ENCODE data around the gene RASAL2. TPM values are rescaled to one million over a fixed set of nuclear protein-coding genes. Genes with fewer than 3 reads are reported as not detected.
A peak's percentile ranks its signal among the peaks of the same experiment; 100 is the strongest.

Gene RASAL2
- total RNA-seq, 1 donor from 2014 or later, result 7.7 TPM

- no peak for TF ChIP-seq CTCF (conservative IDR thresholded peaks at IDR 0.05; ENCODE audit: low read depth, low read length)
- no peak for DNase-seq (ENCODE audit: low read depth)
- no peak overlapping the region for H3K4me3 ChIP-seq (ENCODE audit: low read depth, low read length)
Measured at GRCh38 chr1:178330848-178331497, 237.1 kb downstream of the RASAL2 start.

- no peak for DNase-seq (ENCODE audit: low read depth)
- no peak for TF ChIP-seq CTCF (conservative IDR thresholded peaks at IDR 0.05; ENCODE audit: low read depth, low read length)
Measured at GRCh38 chr1:178335426-178335825, 241.5 kb downstream of the RASAL2 start.

GRCh38 chr1:178337091-178337706 lies 243.3 kb downstream of the RASAL2 start:
- no peak overlapping the region for H3K4me3 ChIP-seq (ENCODE audit: low read depth, low read length)
- no peak for DNase-seq (ENCODE audit: low read depth)
- TF ChIP-seq CTCF (conservative IDR thresholded peaks at IDR 0.05; ENCODE audit: low read depth, low read length), result no peak

More at GRCh38 chr1:178335426-178335825, 241.5 kb downstream of the RASAL2 start:
- no peak overlapping the region for H3K4me3 ChIP-seq (ENCODE audit: low read depth, low read length)

GRCh38 chr1:178339834-178340233 lies 245.9 kb downstream of the RASAL2 start:
- no peak overlapping the region for H3K4me3 ChIP-seq (ENCODE audit: low read depth, low read length)
- TF ChIP-seq CTCF (conservative IDR thresholded peaks at IDR 0.05; ENCODE audit: low read depth, low read length), result no peak
- DNase-seq (ENCODE audit: low read depth), result no peak

- peak overlapping the region; percentile 39 for H3K4me3 ChIP-seq (ENCODE audit: low read depth, low read length)
- DNase-seq (ENCODE audit: low read depth), result peak; percentile 49
Measured at GRCh38 chr1:178341261-178341956, 247.5 kb downstream of the RASAL2 start.

GRCh38 chr1:178342745-178343144 lies 248.8 kb downstream of the RASAL2 start:
- no peak for TF ChIP-seq CTCF (conservative IDR thresholded peaks at IDR 0.05; ENCODE audit: low read depth, low read length)
- DNase-seq (ENCODE audit: low read depth), result no peak

More at GRCh38 chr1:178341261-178341956, 247.5 kb downstream of the RASAL2 start:
- TF ChIP-seq CTCF (conservative IDR thresholded peaks at IDR 0.05; ENCODE audit: low read depth, low read length), result no peak

More at GRCh38 chr1:178342745-178343144, 248.8 kb downstream of the RASAL2 start:
- no peak overlapping the region for H3K4me3 ChIP-seq (ENCODE audit: low read depth, low read length)

All from epithelial cell of proximal tubule (primary cell).